Osteoblast (primary cell): Measurements from ENCODE around the gene CXorf66. TPM values are rescaled to one million over a fixed set of nuclear protein-coding genes. Genes with fewer than 3 reads are reported as not detected.

ENCODE experiments used
- DNase-seq: peaks from one replicate; pipeline ENCODE4 v3.0.0; 2011; ENCODE audit warnings: low spot score, mixed read lengths; ENCODE audit not compliant: insufficient read length; ENCODE audit errors: missing footprints
- H2AFZ ChIP-seq: 2 replicates; pipeline ENCODE4 v1.6.0; 2011; ENCODE audit warnings: mild to moderate bottlenecking, low read length
- H3K27ac ChIP-seq: 2 replicates; pipeline ENCODE4 v1.5.1; 2011; ENCODE audit warnings: mild to moderate bottlenecking, low read depth, low read length, moderate library complexity
- H3K27me3 ChIP-seq: 2 replicates; pipeline ENCODE4 v1.6.0; 2012; ENCODE audit warnings: mild to moderate bottlenecking, control low read depth, inconsistent platforms, low read length, moderate library complexity; ENCODE audit not compliant: insufficient read depth
- H3K36me3 ChIP-seq: 2 replicates; pipeline ENCODE4 v1.5.1; 2011; ENCODE audit warnings: mild to moderate bottlenecking, low read length, control low read depth, moderate library complexity; ENCODE audit not compliant: insufficient read depth
- H3K4me1 ChIP-seq: 2 replicates; pipeline ENCODE4 v1.5.1; 2011; ENCODE audit warnings: mild to moderate bottlenecking, low read length, control low read depth, moderate library complexity; ENCODE audit not compliant: insufficient read depth
- H3K4me2 ChIP-seq: 2 replicates; pipeline ENCODE4 v1.6.0; 2011; ENCODE audit warnings: mild to moderate bottlenecking, low read length; ENCODE audit not compliant: insufficient read depth
- H3K4me3 ChIP-seq: fragments of 200-600 bp; sonication (generic); 3 replicates; pipeline ENCODE4 v1.5.1; 2012; ENCODE audit warnings: mild to moderate bottlenecking, low read length, inconsistent platforms; ENCODE audit not compliant: insufficient read depth
- H3K79me2 ChIP-seq: 2 replicates; pipeline ENCODE4 v1.6.0; 2012; ENCODE audit warnings: mild to moderate bottlenecking, low read length, control low read depth, inconsistent platforms; ENCODE audit not compliant: insufficient read depth
- H3K9me3 ChIP-seq: 2 replicates; pipeline ENCODE4 v1.5.1; 2011; ENCODE audit warnings: low read depth, low read length, control low read depth
- H4K20me1 ChIP-seq: 2 replicates; pipeline ENCODE4 v1.6.0; 2012; ENCODE audit warnings: mild to moderate bottlenecking, low read length, control low read depth; ENCODE audit not compliant: insufficient read depth
- CTCF ChIP-seq: IDR thresholded peaks from 2 replicates; pipeline ENCODE4 v1.5.1; 2011; ENCODE audit warnings: mild to moderate bottlenecking, low read depth, low read length, moderate library complexity; ENCODE audit errors: extremely low read depth
- total RNA-seq: library from RNA; depleted of rRNA; stranded (reverse); fragments of >200 nt; gene quantifications from 2 replicates; pipeline ENCODE4 v1.2.3, GENCODE V29; 2012

CXorf66 gene
- not detected in 2 replicates for total RNA-seq

DNA sequence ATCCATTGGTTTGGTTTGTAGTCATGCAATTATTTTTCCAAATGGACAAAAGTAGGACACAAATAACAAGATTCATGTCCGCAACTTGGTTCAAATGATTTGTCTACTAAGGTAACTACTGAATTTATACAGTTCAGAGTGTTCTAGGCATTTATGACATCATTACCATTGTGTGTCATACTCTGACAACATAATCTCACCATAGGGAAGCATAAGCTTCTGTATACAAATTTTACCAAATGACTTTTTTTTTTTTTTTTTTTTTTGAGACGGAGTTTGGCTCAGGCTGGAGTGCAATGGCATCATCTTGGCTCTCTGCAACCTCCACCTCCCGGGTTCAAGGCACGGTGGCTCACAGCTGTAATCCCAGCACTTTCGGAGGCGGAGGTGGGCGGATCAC is at the start of gene CXorf66:
TSS of gene CXorf66 (minus strand) at position 101 of the 400 bp plus-strand sequence. CDS start at position 76, 25 bp downstream.
- no peaks in the 10 kb centered on the region for H4K20me1 ChIP-seq
- no peaks in the 10 kb centered on the region for H3K79me2 ChIP-seq
- no peaks in the 10 kb centered on the region for H3K4me1 ChIP-seq
- TF ChIP-seq CTCF = no peak
- no peaks in the 10 kb centered on the region for H3K27me3 ChIP-seq
- no peaks in the 10 kb centered on the region for H3K36me3 ChIP-seq
- no peak within 1 kb of the TSS for H3K4me2 ChIP-seq
- H3K27ac ChIP-seq = no peak within 1 kb of the TSS
- no peak within 1 kb of the TSS for H2AFZ ChIP-seq
- DNase-seq = no peak
- no peak within 1 kb of the TSS for H3K4me3 ChIP-seq
- H3K9me3 ChIP-seq = no peaks in the 10 kb centered on the region

GRCh38 chrX:139982856-139983255 is 17.5 kb upstream of the CXorf66 start:
- H3K4me1 ChIP-seq = no peaks in the 10 kb centered on the region
- H3K4me3 ChIP-seq = no peak overlapping the region
- no peaks in the 10 kb centered on the region for H3K27me3 ChIP-seq
- no peak for DNase-seq
- H3K36me3 ChIP-seq = no peaks in the 10 kb centered on the region
- TF ChIP-seq CTCF = no peak
- no peaks in the 10 kb centered on the region for H3K79me2 ChIP-seq
- H3K9me3 ChIP-seq = no peaks in the 10 kb centered on the region
- no peaks in the 10 kb centered on the region for H4K20me1 ChIP-seq
- H3K27ac ChIP-seq = no peak overlapping the region
- H2AFZ ChIP-seq = no peak overlapping the region
- H3K4me2 ChIP-seq = no peak overlapping the region

- Histone ChIP-seq H3K36me3 (no peaks in the 10 kb centered on the region), H3K4me1 (no peaks in the 10 kb centered on the region), H3K27ac (no peak overlapping the region), H3K27me3 (no peaks in the 10 kb centered on the region), H3K79me2 (no peaks in the 10 kb centered on the region), H3K4me3 (no peak overlapping the region), H4K20me1 (no peaks in the 10 kb centered on the region), H3K4me2 (no peak overlapping the region), H2AFZ (no peak overlapping the region), H3K9me3 (no peaks in the 10 kb centered on the region)
- DNase-seq = no peak
- TF ChIP-seq CTCF = no peak
Measured at GRCh38 chrX:139974471-139974870, 9.2 kb upstream of the CXorf66 start.

DNA sequence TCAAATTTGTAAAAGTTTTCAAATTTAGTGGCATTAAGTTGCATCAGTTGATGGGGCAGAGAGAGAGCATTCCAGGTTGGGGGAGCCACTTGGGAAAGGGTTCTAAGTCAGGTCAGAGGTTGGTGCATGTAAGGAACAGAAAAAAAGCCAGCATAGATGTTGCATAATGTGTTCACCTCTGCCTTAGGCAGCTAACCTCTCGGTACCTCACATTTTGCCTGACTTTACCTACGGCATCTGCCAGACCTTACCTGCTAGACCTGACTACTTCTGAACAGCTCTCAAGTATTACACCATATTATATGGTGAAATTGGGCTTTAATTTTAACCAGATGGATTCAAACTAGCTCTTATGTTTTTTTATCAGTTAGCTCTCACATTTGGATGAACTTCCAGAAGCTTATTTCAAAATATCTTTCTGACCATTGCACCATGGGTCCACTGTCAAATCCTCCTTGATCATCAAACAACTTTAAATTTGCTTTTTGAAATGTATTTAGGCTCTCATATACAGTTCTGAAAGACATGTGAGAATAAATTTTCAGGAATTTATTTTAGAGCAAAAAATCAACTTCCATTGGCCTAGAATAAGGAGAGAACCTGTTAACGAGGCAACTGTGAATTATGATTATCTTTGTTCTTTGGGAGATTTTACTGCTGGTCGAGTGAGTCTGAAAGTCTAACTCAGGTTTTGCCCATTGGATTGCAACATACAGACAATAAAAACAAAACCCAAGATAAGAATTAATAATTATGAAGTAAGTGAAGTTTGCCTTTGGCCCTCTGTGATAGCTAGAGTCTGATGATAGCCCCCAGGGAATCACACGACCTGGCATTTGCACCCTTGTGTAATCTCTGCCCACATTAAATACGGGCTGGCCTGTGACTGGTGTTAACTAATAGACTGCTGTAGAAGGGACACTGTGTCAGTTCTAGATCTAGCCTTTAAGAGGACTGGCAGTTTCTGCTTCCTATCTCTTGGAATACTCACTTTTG is 7.6 kb upstream of the CXorf66 start:
- H3K27me3 ChIP-seq = no peaks in the 10 kb centered on the region
- no peak overlapping the region for H3K4me3 ChIP-seq
- no peaks in the 10 kb centered on the region for H4K20me1 ChIP-seq
- H3K4me2 ChIP-seq = no peak overlapping the region
- H3K4me1 ChIP-seq = no peaks in the 10 kb centered on the region
- no peak overlapping the region for H2AFZ ChIP-seq
- TF ChIP-seq CTCF = no peak
- DNase-seq = no peak
- H3K27ac ChIP-seq = no peak overlapping the region
- H3K9me3 ChIP-seq = no peaks in the 10 kb centered on the region
- no peaks in the 10 kb centered on the region for H3K79me2 ChIP-seq
- H3K36me3 ChIP-seq = no peaks in the 10 kb centered on the region
